Pancreas (tissue), 10 donors: Measurements from ENCODE around the gene PRR5L. TPM values are rescaled to one million over a fixed set of nuclear protein-coding genes. Genes with fewer than 3 reads are reported as not detected.

Source experiments
- ATAC-seq, 4 donors: fragments of 200-7000 bp; cut with Tn5 transposase; one replicate each; pipeline versions ENCODE4 v1.8.0 to v1.9.1; 2020; ENCODE audit warnings: mild to moderate bottlenecking in 4 of 4, moderate library complexity in 4 of 4
- DNase-seq, 6 donors: peaks; one replicate each; pipeline ENCODE4 v3.0.0-alpha.2; 2020
- FAIRE-seq: peaks from 2 replicates; lab custom pipeline; 2012; peaks lifted over from hg19 to GRCh38; lab: Jason Lieb, UNC
- H3K27ac ChIP-seq, 4 donors: fragments of 200-600 bp; sonication (generic); 1 replicate in 3 of 4; 2 replicates in 1 of 4; pipeline versions ENCODE4 v1.5.0 to v1.8.0; 2020
- H3K27me3 ChIP-seq, 4 donors: fragments of 200-600 bp; one replicate each; pipeline ENCODE4 v1.8.0; 2021
- H3K36me3 ChIP-seq, 3 donors: fragments of 200-600 bp; sonication (generic) in 1 of 3; one replicate each; pipeline versions ENCODE4 v1.5.0 to v1.8.0; 2020 to 2021
- H3K4me1 ChIP-seq, 3 donors: fragments of 200-600 bp; one replicate each; pipeline ENCODE4 v1.8.0; 2021
- H3K4me3 ChIP-seq, 4 donors: fragments of 200-600 bp; sonication (generic) in 2 of 4; one replicate each; pipeline versions ENCODE4 v1.5.0 to v1.8.0; 2020 to 2021
- H3K9me3 ChIP-seq, 4 donors: fragments of 200-600 bp; one replicate each; pipeline ENCODE4 v1.8.0; 2021
- WGBS, 2 donors: extraction: QIAGEN DNeasy Blood & Tissue Kit; methylation state at CpG; one replicate each; pipeline ENCODE4 v1.1.7; 2013; 5-methylcytosine and 5-hydroxymethylcytosine counted together
- intact Hi-C, 3 donors: fragments of 100-400 bp; cut with DNase I; formaldehyde crosslinking; loops; one replicate each; pipeline versions ENCODE4 v1.11.1 to v1.14.2; 2022
- polyA plus RNA-seq, 2 donors: library from polyadenylated mRNA; stranded (reverse); fragments of 200-250 nt; gene quantifications; one replicate each; pipeline ENCODE4 v1.2.3, GENCODE V29; 2013
- total RNA-seq, 6 donors: library from RNA; stranded (reverse); fragmentation: NEBNext Ultra II Directional in 4 of 6; extraction: Animal tissue kit (Norgen Biotek cat#: 25700) in 4 of 6; gene quantifications; one replicate each; pipeline versions ENCODE4 v1.2.1 to v1.2.4, GENCODE V29; 2021 to 2023
- TF ChIP-seq, protein P1 (sequence below), 4 donors: fragments of 200-600 bp; sonication (generic) in 3 of 4; IDR thresholded peaks; one replicate each; pipeline versions ENCODE4 v1.5.0 to v1.8.0; 2021; ENCODE audit warnings: antibody characterized with exemption in 4 of 4
- donor health status: healthy with polysubstance abuse.
- donor health status: DM: no; HTN: no; CAD: no; lungs with moderate emphysema.
- donor health status: DM: no; HTN: no; CAD: no.
- donor health status: control.
- donor health status: control.
- donor health status: Bipolar disorder and iron deficiency.
- donor health status: DM: yes; HTN: yes; CAD: no.
- donor health status: DM: no; HTN: no; CAD: no.
- donor health status: DM: no; HTN: no; CAD: no.
- donor health status: DM: yes; HTN: yes; CAD: no.

Gene PRR5L
- total and polyA plus RNA-seq, 8 donors: 1.3 to 9.0 (median 2.2) TPM

DNA sequence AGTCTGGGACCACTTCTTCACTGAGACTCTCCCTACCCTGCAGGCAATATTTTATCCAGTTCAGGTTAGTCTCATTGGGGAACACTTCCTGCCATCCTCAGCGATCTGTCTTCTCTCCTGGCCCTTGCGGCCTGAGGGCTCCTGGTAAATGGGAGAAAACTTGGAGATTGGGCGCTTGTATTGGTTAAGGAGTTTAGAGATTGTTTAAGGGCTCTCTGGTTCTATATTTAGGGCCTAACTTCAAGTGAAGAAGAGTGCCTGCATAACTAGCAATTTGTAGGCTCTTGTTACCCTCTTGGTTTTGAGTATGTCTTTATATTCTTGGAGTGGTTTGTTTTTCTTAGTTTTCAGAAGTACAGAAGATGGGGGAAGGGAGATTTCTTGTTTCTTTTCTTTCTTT is 141.3 kb downstream of the PRR5L start:
- Histone ChIP-seq H3K27ac (no peak overlapping the region), H3K4me1 (no peaks in the 10 kb centered on the region), H3K36me3 (no peaks in the 10 kb centered on the region), H3K9me3 (no peaks in the 10 kb centered on the region), H3K4me3 (no peak overlapping the region), H3K27me3 (no peaks in the 10 kb centered on the region)
- FAIRE-seq: no peak
- WGBS, 2 donors: 89 to 96% methylated on average over 3 of the region's 3 CpGs
- DNase-seq: no peak
- TF ChIP-seq, protein P1, sequence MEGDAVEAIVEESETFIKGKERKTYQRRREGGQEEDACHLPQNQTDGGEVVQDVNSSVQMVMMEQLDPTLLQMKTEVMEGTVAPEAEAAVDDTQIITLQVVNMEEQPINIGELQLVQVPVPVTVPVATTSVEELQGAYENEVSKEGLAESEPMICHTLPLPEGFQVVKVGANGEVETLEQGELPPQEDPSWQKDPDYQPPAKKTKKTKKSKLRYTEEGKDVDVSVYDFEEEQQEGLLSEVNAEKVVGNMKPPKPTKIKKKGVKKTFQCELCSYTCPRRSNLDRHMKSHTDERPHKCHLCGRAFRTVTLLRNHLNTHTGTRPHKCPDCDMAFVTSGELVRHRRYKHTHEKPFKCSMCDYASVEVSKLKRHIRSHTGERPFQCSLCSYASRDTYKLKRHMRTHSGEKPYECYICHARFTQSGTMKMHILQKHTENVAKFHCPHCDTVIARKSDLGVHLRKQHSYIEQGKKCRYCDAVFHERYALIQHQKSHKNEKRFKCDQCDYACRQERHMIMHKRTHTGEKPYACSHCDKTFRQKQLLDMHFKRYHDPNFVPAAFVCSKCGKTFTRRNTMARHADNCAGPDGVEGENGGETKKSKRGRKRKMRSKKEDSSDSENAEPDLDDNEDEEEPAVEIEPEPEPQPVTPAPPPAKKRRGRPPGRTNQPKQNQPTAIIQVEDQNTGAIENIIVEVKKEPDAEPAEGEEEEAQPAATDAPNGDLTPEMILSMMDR (IDR thresholded peaks at IDR 0.05): no peak
- intact Hi-C loops: no loop called here
- no peak for ATAC-seq

DNA sequence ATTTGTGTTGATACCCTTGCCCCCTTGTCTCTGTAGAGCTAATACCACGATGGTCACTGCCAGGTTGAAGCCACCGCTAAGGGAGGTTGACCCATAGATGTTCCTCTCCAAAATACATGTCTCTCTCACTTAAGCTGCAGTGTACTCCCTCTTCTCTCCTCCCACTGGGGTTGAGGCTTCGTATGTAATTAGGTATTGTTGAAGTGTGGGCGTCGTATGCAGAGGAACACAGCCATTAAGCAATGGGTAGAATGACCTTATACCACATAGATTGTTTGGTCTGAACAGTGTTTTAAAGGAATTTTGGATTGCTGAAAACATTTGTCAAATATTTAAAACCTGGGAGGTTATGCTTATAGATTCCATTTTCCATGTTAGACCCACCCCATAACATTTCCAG is 142.0 kb downstream of the PRR5L start:
- 81 to 94% methylated on average over 5 of the region's 5 CpGs for WGBS, 2 donors
- FAIRE-seq: no peak

DNA sequence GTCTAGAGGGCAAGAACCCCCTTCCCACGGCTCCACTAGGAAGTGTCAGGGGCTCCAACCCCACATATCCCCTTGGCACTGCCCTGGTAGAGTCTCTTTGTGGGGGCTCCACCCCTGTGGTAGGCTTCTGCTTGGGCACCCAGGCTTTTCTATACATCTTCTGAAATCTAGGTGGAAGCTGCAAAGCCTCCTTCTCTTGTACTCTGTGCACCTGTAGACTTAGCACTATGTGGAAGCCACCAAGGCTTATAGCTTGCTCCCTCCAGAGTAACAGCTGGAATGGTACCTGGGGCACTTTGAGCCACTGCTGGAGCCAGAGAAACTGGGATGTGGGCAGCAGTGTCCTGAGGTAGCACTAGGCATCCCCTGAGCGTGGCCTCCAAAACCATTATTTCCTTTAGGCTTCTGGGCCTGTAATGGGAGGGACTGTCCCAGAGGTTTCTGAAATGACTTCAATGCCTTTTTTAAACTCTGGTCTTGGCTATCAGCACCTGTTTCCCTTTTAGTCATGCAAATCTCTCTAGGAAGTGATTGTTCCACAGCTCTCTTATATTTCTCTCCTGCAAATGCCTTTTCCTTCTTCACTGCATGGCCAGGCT is 145.6 kb downstream of the PRR5L start:
- FAIRE-seq (no peak), ATAC-seq (no peak), DNase-seq (no peak)
- Histone ChIP-seq H3K9me3 (no peaks in the 10 kb centered on the region), H3K27ac (no peak overlapping the region), H3K4me1 (peaks cover 0 to 2% (median 1%) of the 10 kb centered on the region in 3 donors), H3K4me3 (no peak overlapping the region), H3K27me3 (no peaks in the 10 kb centered on the region), H3K36me3 (no peaks in the 10 kb centered on the region)
- TF ChIP-seq, protein P1 (IDR thresholded peaks at IDR 0.05): no peak
- intact Hi-C loops: no loop called here
- WGBS, 2 donors: 90 to 95% methylated on average over 2 of the region's 2 CpGs

More for the DNA sequence above, 142.0 kb downstream of the PRR5L start:
- H3K4me1 ChIP-seq: no peaks in the 10 kb centered on the region
- ATAC-seq (no peak), DNase-seq (no peak)
- no peak overlapping the region for H3K27ac ChIP-seq
- no peak overlapping the region for H3K4me3 ChIP-seq
- TF ChIP-seq, protein P1 (IDR thresholded peaks at IDR 0.05): no peak
- intact Hi-C loops: no loop called here
- H3K27me3 ChIP-seq: no peaks in the 10 kb centered on the region
- H3K36me3 ChIP-seq: no peaks in the 10 kb centered on the region
- H3K9me3 ChIP-seq: no peaks in the 10 kb centered on the region

DNA sequence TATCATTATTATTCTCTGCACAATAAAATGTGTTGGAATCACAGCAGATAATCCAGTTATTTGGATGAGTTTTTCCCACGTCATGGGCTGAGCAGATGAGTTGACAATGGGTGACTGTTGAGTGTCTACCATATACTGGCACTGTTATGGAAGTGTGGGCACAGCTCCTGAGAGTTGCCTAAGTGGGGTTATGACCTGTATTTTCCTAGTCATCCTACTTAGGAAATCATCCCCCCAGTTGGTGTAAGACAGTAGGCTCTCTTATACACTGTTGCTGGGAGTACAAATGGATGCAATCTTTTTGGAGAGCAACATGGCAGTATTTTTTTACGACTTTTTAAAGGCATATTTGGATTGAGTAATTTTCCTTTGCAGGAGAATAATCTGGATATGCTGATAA is 147.6 kb downstream of the PRR5L start:
- FAIRE-seq: no peak

DNA sequence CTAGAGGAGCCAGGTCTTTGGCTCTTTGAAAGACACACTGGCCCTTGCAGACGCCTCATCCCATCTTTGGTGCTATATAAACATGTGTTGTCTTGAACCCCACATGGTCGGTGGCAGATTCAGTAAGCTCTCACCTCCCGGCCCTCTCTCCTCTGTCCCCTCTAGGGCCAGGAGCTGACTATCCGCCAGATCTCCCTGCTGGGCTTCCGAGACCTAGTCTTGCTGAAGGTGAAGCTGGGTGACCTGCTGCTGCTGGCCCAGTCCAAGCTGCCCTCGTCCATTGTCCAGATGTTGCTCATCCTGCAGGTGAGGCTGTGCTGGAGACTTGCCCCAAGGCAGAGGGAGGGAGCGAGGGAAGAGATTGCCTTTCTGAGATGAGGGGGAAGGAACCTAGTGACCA is 150.0 kb downstream of the PRR5L start:
- H3K36me3 ChIP-seq: no peaks in the 10 kb centered on the region
- intact Hi-C loops: no loop called here
- no peak for DNase-seq
- FAIRE-seq: no peak
- ATAC-seq: no peak
- peaks cover 0 to 11% (median 5%) of the 10 kb centered on the region in 3 donors for H3K4me1 ChIP-seq
- no peak overlapping the region for H3K27ac ChIP-seq
- H3K4me3 ChIP-seq: no peak overlapping the region
- TF ChIP-seq, protein P1 (IDR thresholded peaks at IDR 0.05): no peak
- no peaks in the 10 kb centered on the region for H3K27me3 ChIP-seq
- H3K9me3 ChIP-seq: no peaks in the 10 kb centered on the region
- WGBS, 2 donors: 89 to 91% methylated on average over 7 of the region's 7 CpGs

More for the DNA sequence above, 147.6 kb downstream of the PRR5L start:
- Histone ChIP-seq H3K4me1 (peaks cover 0 to 11% (median 5%) of the 10 kb centered on the region in 3 donors), H3K27me3 (no peaks in the 10 kb centered on the region), H3K4me3 (no peak overlapping the region), H3K9me3 (no peaks in the 10 kb centered on the region), H3K36me3 (no peaks in the 10 kb centered on the region), H3K27ac (no peak overlapping the region)
- 68 to 79% methylated on average over 2 of the region's 2 CpGs for WGBS, 2 donors
- intact Hi-C loops: no loop called here
- DNase-seq (no peak), ATAC-seq (no peak)
- TF ChIP-seq, protein P1 (IDR thresholded peaks at IDR 0.05): no peak
